ENCODE measurements around the gene ACOT8.

DNA sequence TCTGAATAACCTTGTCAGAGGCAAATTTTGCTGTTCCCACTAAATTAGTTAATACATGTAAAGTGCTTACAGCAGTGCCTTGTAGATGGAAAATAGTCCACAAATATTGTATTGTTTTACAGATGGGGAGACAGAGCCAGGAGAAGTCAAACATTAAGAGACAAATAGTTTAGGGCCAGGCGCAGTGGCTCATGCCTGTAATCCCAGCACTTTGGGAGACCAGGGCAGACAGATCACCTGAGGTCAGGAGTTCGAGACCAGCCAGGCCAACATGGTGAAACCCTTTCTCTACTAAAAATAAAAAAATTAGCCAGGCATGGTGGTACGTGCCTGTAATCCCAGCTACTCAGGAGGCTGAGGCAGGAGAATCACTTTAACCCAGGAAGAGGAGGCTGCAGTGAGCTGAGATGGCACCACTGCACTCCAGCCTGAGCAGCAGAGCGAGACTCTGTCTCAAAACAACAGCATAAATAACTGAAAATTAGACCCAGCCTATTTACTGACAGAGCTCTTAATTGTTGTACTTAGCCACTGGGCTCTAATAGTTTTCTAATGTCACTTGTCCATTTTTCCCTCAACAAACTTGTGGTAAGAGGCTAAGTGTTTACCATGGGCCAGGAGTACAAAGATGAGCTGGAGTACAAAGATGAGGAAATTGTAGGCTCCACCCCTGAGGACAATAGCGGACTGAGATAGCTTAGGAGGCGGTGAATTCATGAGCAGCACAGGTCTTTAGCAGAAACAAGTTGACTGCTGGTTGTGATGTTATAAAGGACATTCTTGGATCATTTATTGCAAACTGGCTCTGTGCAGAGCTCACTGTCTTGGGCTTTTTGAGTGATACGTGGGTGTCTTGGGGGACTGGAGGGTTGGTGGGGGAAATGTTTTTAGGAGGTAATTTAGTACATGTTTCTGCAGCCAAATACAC, 6.6 kb upstream of the ACOT8 start:
- TF ChIP-seq, protein P1, sequence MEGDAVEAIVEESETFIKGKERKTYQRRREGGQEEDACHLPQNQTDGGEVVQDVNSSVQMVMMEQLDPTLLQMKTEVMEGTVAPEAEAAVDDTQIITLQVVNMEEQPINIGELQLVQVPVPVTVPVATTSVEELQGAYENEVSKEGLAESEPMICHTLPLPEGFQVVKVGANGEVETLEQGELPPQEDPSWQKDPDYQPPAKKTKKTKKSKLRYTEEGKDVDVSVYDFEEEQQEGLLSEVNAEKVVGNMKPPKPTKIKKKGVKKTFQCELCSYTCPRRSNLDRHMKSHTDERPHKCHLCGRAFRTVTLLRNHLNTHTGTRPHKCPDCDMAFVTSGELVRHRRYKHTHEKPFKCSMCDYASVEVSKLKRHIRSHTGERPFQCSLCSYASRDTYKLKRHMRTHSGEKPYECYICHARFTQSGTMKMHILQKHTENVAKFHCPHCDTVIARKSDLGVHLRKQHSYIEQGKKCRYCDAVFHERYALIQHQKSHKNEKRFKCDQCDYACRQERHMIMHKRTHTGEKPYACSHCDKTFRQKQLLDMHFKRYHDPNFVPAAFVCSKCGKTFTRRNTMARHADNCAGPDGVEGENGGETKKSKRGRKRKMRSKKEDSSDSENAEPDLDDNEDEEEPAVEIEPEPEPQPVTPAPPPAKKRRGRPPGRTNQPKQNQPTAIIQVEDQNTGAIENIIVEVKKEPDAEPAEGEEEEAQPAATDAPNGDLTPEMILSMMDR (IDR thresholded peaks at IDR 0.05): no peak
- no peak for TF ChIP-seq POLR2A (IDR thresholded peaks at IDR 0.05)
